GM18511 (cell line): ENCODE data around the gene MTAP.
A peak's percentile ranks its signal among the peaks of the same experiment; 100 is the strongest.

Experiments
- ATAC-seq: cut with Tn5 transposase; IDR thresholded peaks from one replicate; pipeline ENCODE4 v1.9.1; 2021; ENCODE audit warnings: mild to moderate bottlenecking, moderate library complexity; ENCODE audit not compliant: unreplicated experiment

Gene MTAP

DNA sequence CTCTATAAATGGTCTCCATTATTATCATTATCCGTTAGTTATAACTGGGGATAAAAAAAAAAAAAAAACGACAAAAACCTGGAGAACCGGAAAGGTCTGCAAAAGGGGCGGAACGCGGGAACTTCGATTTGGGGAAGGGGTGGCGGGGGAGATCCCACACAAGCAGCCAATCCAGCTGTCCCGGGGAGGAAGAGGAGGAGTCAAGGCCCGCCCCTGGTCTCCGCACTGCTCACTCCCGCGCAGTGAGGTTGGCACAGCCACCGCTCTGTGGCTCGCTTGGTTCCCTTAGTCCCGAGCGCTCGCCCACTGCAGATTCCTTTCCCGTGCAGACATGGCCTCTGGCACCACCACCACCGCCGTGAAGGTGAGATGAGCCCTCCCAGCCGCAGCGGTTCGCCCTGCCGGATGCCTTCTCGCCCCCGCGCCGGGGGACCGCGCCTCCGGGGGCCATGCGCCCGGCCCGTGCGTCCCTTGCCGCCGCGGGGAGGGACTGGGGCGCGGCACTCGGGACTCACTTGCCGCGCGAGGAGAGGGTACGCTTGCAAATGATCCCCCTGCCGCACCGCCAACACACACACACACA is at the start of gene MTAP:
Gene MTAP, plus strand, starts transcription at position 219 of the 583 bp plus-strand sequence. Its CDS starts 113 bp downstream, at position 332.
- peak; percentile 92 for ATAC-seq

- ATAC-seq, result no peak
Observed at GRCh38 chr9:21753523-21753922, 48.9 kb upstream of the MTAP start.

- ATAC-seq, result no peak
Observed at GRCh38 chr9:21754741-21755140, 47.7 kb upstream of the MTAP start.

DNA sequence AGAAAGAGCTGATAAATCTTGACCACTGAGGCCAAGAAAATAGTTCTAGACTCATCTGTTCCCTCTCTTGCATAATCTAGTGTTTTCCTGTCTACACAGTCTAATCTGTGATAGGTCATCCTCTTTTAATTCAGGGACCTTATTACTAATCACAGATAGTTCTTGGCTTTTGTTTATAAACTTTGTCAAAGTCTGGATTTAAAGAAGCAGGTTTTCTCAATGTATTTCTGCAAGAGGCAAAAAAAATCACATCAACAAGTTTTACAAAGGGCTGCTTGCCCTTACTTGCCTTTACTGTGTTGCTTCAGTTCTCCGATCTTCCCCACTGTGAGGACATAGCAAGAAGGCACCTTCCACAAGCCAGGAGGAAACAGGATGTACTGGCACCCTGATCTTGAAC is 43.9 kb upstream of the MTAP start:
- no peak for ATAC-seq

DNA sequence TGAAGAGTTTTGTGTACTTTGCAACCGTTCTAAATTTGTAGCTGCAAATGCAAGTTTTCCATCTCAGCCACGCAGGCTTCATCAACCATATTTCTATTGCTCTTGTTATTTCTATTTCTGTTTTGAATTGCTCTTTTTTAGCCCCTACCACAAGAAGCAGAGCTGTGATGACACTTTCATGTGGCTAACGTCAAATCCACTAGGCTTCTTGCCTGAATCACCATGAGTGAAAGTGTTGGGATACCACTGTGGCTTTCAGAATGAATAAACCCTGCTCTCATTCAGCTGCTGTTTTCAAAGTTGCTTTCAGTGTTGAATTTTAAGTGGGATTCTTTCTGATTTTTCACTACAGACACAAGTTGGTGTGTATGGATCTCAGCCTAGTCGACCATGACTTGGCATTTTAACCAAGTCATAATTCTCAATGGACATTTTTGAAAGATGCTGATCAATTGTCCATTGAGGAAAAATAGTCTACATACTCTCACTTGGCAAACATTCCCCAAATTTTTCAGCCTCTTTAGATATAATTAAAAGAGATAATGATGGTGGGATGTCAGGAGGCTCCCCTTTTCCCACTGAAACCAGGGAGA is 41.0 kb upstream of the MTAP start:
- peak; percentile 90 for ATAC-seq

- ATAC-seq, result no peak
Observed at GRCh38 chr9:21762064-21762463, 40.4 kb upstream of the MTAP start.

GRCh38 chr9:21764846-21765245 is 37.6 kb upstream of the MTAP start:
- no peak for ATAC-seq

DNA sequence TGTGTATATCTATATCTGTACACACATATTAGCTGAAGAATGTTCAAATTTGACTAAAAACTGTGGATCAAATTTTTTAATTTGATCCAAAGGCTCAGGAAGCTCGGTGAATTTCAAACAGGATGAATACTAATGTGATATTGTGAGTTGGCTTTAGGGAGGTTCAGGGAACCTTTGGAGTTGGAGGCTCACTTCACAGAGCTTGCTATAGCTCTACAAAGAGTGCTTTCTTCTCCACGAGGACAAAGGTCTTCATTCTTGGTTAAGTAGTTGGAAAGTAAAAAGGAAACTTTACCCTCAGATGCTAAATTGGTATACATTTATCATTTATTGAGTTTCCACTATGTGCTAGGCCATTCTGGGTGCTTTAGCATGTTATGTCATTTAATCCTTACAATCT is 36.3 kb upstream of the MTAP start:
- no peak for ATAC-seq

DNA sequence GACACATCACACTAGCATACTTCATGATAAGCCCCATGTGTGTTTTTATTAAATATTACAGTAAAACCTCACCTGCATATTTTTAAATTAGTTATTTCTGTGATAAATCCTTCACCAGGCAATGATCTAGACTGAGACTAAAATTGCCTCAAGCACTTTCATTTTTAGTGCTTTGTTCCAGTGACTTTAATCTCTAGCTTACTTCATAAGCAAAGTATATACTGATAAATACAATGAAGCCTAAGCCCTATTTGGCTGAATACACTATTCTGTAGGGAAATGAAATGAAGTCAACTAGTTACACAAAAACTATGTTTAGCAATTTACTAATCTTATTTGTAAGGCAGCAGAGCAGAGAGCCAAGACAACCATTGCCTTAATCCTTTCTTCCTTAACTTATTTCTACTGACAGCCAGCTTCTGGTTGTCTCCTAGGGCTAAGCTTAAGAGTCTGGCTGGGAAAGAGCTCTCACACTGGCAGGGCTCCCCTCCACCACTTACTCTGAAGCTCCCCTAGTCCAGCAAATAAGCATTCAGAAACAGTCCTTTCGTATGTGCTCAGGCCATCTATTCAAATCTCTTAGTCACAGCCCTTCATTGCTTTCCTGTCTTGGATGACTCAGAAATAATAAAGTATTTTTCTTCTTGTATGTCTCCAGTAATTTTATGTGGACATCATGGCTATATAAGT is 31.4 kb upstream of the MTAP start:
- ATAC-seq, result no peak

DNA sequence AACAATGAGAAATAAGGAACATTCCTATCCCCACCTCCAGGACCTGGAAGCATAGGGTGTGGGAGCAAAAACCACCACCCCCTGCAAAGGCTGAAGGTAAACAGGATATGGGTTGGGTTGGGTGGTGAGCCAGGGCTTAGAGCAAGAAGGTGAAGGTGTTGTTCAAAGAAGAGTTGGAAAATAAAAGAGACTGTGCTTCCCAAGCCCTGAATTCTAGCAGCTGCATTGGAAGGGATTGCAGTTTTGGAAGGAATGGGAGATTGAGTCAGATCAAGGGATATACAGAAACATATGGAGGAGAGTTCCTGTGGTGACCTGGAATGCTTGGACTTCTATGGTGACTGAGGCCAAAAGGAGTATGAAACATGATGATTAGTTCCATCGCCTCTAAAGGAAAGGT is 24.7 kb upstream of the MTAP start:
- ATAC-seq, result no peak

DNA sequence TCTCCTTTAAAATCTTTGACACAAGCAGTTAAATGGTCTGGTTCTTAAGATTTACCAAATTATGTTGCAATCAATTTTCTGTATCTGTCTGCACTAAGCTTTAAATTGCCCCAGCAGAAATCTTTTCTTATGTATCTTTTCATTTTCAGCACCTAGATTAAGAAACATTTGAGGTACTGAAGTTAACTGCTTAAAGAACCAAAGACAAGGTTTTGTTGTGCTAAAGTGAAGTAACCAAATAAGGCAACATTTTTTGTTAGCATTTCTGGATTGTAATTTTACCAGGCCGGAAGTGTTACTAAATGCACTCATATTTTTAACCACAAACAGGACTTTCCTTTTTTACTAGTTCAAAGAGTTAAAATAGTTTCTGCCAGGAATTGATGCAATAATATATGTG is 24.1 kb upstream of the MTAP start:
- no peak for ATAC-seq

- ATAC-seq, result no peak
Observed at GRCh38 chr9:21779397-21779796, 23.0 kb upstream of the MTAP start.

- no peak for ATAC-seq
Observed at GRCh38 chr9:21781656-21782055, 20.8 kb upstream of the MTAP start.

- ATAC-seq, result no peak
Observed at GRCh38 chr9:21782205-21782604, 20.2 kb upstream of the MTAP start.

DNA sequence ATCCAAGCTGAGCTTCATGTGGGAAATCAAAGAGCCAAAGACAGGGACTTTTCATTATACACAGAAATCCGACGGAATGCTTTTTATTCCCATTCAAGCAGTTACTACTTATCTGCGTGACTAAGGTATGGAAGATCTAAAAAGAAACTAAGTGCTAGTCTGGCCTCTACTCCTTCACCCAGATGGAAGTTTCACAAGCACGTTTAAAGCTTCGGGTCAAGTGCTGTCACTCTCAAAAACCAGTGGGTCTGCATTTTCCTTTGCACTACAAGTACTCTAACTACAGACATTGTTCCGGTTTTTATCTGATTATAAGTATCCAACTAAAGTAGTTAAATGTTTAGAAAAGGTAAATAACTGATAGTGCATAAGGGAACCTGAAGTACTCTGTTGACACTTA is 13.7 kb upstream of the MTAP start:
- no peak for ATAC-seq

GRCh38 chr9:21789541-21790037 is 12.8 kb upstream of the MTAP start:
- peak; percentile 99 for ATAC-seq

- no peak for ATAC-seq
Observed at GRCh38 chr9:21795483-21795882, 7.0 kb upstream of the MTAP start.

DNA sequence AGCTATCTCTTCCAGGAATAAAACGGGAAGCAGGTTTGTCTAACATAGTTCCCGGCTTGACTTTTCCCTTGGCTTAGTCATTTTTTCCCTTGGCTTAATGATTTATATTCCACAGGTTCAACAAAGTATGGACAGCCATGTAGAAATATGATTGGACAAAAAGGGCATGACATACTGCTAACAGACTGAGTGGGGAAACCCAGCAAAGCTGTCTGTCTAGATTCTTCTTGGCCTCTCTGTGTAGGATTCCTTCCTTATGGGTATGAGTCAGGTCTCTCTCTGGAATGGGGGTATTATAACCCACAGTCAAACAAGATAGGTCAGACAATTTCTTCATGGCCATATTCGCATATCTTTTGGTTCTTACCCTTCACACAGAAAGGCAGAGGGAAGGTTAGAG is 5.7 kb upstream of the MTAP start:
- no peak for ATAC-seq

- no peak for ATAC-seq
Observed at GRCh38 chr9:21800931-21801682, 1.3 kb upstream of the MTAP start.

DNA sequence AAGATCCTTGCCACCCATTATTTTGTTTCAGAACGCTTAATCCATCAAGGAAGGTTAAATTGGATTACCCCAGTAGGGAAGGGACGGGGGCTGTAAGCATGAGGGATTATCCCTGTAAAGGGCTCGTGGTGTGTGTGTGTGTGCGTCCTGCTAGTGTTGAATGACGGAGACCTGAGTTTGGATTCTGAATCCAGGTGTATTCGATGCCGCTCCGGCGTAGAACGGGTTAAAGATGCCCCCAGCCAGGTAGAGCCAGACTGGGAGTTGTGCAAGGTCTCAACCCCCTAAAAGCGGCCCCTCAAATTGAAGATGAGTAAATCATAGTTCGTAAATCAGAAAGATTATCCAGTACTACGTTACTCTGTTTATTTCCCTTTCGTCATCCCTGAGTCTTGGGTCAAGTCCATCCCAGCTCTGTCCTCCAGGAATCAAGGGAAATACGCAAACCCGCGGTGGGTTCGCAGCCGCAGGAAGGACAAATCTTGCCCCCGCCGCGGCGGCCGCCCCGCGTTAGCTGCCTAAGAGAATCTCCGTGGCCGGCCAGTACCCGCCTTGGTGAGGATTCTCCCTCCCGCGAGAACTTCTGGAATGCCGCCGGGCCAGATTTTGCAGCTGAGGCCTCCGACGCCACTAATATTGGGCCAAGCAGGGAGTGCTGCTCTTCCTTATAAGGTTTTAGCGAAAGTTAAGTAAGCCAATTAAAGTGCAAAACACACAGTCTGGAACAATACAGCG is 586 bp upstream of the MTAP start:
- peak; percentile 27 for ATAC-seq

DNA sequence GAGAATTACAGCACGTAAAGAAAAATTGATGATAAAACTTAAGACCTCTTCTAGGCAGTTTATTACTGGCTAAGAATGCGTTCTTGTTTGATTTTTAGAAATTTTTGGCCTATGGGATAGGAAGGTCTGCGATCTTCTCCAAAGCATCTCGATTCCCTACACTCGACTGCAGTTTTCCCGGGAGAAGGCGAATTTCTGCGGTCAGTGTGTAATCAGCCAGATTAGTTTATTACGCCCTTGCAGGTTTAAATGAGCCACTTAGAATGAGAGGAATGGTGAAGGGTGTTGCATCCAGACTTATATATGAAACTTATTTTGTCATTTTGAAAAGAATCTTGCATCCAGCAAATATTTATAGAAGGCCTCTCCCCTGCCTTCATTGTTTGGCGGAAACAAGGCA is 1.2 kb downstream of the MTAP start:
- no peak for ATAC-seq
